ENCODE measurements around the gene NTSR1. TPM values are rescaled to one million over a fixed set of nuclear protein-coding genes. Genes with fewer than 3 reads are reported as not detected.

NTSR1 gene
- total and polyA plus RNA-seq, 2 of the 13 experiments (the other 11 are each of a cell fraction or from before 2014, with no cell fraction given): 0.09 to 0.12 TPM

GRCh38 chr20:62795023-62795761 is 86.6 kb downstream of the NTSR1 start (continued):
- TF ChIP-seq DZIP1 (CRISPR knock-in tag; IDR thresholded peaks at IDR 0.05) (peak; percentile 88; the same call in 1 of the 2 replicates), ZBTB40 (IDR thresholded peaks at IDR 0.05) (no peak), ZBTB40 (CRISPR knock-in tag; IDR thresholded peaks at IDR 0.05) (peak; percentile 43; the same call in 1 of the 2 replicates), ZNF354B (CRISPR knock-in tag; IDR thresholded peaks at IDR 0.05) (peak; percentile 84), ZNF75D (CRISPR knock-in tag; IDR thresholded peaks at IDR 0.05; ENCODE audit: borderline replicate concordance) (no peak), ZNF562 (CRISPR knock-in tag; IDR thresholded peaks at IDR 0.05; ENCODE audit: borderline replicate concordance) (no peak), RELA (CRISPR knock-in tag; IDR thresholded peaks at IDR 0.05) (peak; percentile 89), ZSCAN25 (CRISPR knock-in tag; IDR thresholded peaks at IDR 0.05) (no peak), KAT7 (CRISPR knock-in tag; IDR thresholded peaks at IDR 0.05; ENCODE audit: borderline replicate concordance) (peak; percentile 71; the same call in 1 of the 2 replicates), FOSL2 (CRISPR knock-in tag; IDR thresholded peaks at IDR 0.05) (no peak; the same call in 1 of the 2 replicates), NR0B2 (CRISPR knock-in tag; IDR thresholded peaks at IDR 0.05) (peak; percentile 30; the same call in 1 of the 2 replicates)
- TF ChIP-seq, protein P1, sequence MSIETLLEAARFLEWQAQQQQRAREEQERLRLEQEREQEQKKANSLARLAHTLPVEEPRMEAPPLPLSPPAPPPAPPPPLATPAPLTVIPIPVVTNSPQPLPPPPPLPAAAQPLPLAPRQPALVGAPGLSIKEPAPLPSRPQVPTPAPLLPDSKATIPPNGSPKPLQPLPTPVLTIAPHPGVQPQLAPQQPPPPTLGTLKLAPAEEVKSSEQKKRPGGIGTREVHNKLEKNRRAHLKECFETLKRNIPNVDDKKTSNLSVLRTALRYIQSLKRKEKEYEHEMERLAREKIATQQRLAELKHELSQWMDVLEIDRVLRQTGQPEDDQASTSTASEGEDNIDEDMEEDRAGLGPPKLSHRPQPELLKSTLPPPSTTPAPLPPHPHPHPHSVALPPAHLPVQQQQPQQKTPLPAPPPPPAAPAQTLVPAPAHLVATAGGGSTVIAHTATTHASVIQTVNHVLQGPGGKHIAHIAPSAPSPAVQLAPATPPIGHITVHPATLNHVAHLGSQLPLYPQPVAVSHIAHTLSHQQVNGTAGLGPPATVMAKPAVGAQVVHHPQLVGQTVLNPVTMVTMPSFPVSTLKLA (IDR thresholded peaks at IDR 0.05): no peak
- TF ChIP-seq, protein P2, sequence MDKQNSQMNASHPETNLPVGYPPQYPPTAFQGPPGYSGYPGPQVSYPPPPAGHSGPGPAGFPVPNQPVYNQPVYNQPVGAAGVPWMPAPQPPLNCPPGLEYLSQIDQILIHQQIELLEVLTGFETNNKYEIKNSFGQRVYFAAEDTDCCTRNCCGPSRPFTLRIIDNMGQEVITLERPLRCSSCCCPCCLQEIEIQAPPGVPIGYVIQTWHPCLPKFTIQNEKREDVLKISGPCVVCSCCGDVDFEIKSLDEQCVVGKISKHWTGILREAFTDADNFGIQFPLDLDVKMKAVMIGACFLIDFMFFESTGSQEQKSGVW (CRISPR knock-in tag; IDR thresholded peaks at IDR 0.05; ENCODE audit: borderline replicate concordance): 0 out of 2 replicates have a peak, but pooled peaks have one; percentile 36
